GM20000 (cell line): ENCODE measurements around the gene MYH10.

ENCODE experiments used
- DNase-seq: peaks from one replicate; pipeline ENCODE4 v3.0.0; 2012; ENCODE audit warnings: low spot score
- CTCF ChIP-seq: IDR thresholded peaks from 2 replicates; pipeline ENCODE4 v1.5.1; 2012; ENCODE audit warnings: mild to moderate bottlenecking, control low read depth; ENCODE audit errors: extremely low read depth, missing control alignments

The MYH10 gene

GRCh38 chr17:8480011-8480976, 150.2 kb downstream of the MYH10 start:
- DNase-seq, result no peak
- no peak for TF ChIP-seq CTCF

- DNase-seq, result no peak
- TF ChIP-seq CTCF, result no peak
Measured at GRCh38 chr17:8479431-8479947, 151.0 kb downstream of the MYH10 start.

GRCh38 chr17:8477715-8478441, 152.6 kb downstream of the MYH10 start:
- no peak for TF ChIP-seq CTCF
- no peak for DNase-seq

- TF ChIP-seq CTCF, result no peak
- DNase-seq, result no peak
Measured at GRCh38 chr17:8477171-8477570, 153.4 kb downstream of the MYH10 start.

GRCh38 chr17:8476741-8477140, 153.8 kb downstream of the MYH10 start:
- TF ChIP-seq CTCF, result no peak
- DNase-seq, result no peak

- no peak for DNase-seq
- no peak for TF ChIP-seq CTCF
Measured at GRCh38 chr17:8475781-8476180, 154.7 kb downstream of the MYH10 start.

- DNase-seq, result no peak
- TF ChIP-seq CTCF, result no peak
Measured at GRCh38 chr17:8475227-8475626, 155.3 kb downstream of the MYH10 start.
